Stimulated activated CD8-positive, alpha-beta memory T cell treated with anti-CD3 and anti-CD28 coated beads, Interleukin-15, amount 100 ng/mL, for 4 hours (primary cell): ENCODE data around the gene NTMT1.
A peak's percentile ranks its signal among the peaks of the same experiment; 100 is the strongest.

Source experiments
- DNase-seq, 2 donors: peaks; one replicate each; pipeline ENCODE4 v3.0.0-alpha.2; 2020; ENCODE audit warnings: low read depth in 2 of 2

The NTMT1 gene

DNA sequence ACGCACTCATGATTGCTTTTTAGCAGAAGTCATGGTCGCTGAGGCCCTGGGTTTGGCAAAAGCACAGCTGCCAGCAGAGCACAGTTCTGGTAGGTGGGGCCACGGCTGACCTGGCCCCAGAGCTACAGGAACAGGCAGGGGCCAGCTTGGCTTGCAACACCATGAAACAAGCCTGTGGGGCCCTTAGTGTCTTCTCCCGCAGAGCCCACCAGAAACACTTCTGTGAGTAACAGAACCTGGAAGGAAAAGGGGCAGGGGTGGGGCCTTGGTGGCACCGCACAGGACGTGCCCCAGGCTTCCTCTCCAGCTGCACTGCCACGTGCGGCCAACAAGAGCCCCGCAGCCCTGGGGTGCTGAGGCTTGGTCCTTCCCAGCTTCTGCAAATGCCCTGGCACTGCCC lies 11.1 kb downstream of the NTMT1 start:
- DNase-seq, result no peak

DNA sequence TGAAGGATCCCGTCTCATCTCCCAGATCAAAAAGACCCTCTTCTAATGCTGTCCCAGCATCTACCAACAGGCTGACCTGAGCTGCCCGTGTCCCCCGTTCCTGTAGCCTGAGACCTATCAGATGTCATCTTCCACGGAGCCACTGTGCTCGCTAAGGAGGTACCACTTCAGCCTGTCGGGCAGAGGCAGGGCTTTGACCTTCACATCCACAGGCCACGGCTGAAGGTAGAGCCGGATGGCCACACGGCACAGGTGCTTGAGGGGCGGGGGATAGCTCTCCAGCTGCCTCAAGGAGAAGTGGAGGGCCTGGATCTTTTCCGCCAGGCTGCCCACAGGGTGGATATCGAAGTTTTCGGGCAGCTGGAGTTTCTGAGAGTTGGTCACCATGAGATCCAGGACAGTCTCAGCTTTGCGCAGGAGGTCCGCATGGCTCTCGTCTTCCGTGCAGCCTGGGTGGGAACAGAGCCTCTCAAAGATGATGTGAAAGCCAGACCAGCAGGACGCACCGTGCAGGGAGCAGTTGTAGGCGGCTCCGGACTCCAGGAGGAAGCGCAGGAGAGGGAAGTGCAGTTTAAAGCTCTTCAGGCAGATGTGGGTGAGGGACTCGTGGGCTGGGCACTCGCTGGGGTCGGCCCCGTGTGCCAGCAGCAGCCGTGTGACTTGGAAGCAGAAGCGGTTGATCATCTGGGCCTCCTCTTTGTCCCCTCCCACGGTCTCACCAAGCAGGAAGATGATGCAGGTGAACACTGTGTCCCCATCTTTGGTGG lies 11.9 kb downstream of the NTMT1 start:
- no peak for DNase-seq

DNA sequence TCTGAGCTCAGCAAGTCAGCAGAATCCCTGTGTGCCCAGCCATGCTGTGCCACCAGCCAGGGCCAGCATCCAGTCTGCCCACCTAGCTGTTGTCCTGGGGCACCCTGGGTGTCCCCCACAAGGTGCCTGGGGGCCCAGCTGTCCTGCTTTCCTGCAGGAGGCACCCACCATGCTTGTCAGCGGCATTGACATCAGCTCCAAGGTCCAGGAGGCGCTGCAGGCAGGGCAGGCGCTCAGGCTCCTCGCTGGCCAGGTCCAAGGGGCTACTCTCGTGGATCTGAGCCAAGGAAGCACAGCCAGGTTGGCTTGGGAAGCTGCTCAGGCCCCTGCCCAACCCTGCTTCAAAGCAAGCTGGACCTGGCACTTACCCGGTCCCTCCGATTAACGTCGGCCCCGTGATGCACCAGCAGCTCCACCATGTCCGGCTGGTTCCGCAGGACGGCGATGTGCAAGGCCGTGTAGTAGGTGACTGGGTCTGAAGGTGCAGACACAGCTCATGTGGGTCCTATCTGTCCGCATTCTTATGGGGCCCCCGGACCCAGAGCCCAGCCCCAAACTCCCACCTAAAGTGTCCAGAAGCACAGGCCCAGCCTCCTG lies 13.2 kb downstream of the NTMT1 start:
- no peak for DNase-seq

DNA sequence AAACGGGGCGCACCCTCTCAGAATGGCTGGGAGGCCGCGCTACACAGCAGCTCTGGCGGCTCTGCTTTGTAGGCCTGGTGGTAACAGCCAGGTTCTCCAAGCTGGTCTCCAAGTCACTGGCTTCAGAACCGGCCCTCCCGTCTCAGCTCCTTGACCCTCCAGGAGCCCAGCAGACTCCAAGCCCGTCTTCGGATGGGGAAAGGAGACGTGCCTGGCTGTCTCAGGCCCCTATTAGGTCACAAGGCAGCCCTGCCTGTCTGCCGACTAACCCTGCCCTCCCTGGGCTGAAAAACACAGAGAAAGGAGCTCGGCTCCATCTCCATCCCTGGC lies 13.8 kb downstream of the NTMT1 start:
- DNase-seq, result no peak

DNA sequence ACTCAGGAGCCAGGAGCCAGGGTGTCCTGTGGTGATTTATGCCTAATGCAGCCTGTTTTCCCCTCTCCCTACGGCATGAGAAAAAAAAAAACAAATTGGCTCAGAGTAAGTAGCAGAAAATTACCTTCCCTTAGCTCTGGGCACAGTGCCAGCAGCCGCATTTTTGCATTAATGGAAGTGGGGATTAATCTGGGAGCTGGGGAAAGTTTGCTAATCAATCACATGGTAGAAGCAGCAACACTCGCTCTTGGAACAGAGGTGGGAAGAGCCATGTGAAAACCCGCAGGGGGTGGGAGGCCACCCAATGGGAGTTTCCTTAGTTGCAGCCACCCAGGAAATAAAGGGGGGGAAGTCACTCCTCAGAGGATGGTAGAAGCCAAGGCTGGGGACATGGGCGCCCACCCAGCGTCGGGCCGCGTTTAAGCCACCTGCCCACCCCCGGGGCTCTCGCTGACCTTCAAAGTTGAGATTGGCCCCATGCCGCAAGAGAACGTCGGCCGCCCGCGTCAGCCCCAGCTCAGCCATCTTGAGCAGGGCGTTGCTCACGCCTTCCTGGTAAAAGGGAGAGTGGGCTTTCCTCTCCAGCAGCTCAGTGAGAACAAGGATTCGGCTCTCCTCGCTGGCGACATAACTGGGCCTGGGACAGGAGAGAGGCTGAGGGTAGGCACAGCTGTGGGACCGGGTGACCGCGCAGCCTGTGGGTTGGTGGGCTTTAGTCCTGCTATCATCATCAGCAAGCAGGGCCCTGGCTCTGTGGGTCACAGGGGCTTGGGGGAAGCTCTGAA lies 14.3 kb downstream of the NTMT1 start:
- DNase-seq, result no peak

DNA sequence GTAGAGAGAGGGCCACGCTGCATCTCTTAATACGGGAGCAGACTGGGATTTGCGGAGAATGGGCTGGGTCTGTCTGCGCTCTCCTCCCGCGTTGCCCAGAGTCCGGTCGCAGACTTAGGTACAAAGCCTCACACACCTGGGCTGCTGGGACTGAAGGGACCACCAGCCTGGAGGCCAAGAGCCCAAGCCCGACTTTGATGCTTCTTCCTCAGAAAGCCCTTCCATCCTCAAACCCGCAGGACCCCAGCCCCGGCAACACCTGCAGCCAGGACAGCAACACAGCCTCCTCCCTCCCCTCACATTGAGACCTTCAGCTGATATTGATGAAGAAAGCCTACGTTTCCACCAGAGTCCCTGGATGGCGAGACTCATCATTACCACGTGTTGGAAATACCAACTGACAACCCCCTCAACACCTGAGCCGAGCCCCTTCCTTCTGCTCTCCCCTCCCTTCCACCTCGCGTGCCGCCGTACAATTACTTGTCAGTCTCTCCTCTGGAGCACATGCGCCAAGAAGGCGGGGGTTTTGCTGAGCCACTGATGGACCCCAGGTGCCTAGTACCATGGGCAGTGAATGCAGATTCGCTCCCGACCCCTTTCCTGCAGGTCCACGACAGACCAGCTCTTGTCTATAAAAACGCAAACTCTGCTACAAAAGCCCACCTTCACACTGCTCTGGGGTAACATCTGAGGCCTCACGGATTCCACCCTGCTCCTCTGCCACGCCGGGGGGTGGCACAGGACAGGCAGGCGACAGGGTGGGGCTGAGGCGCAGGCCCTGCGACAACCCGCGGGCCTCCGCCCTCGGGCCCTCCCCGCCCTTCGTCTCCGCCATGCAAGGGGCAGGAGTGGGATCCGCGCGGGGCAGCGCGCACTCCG lies 15.1 kb downstream of the NTMT1 start:
- no peak for DNase-seq

DNA sequence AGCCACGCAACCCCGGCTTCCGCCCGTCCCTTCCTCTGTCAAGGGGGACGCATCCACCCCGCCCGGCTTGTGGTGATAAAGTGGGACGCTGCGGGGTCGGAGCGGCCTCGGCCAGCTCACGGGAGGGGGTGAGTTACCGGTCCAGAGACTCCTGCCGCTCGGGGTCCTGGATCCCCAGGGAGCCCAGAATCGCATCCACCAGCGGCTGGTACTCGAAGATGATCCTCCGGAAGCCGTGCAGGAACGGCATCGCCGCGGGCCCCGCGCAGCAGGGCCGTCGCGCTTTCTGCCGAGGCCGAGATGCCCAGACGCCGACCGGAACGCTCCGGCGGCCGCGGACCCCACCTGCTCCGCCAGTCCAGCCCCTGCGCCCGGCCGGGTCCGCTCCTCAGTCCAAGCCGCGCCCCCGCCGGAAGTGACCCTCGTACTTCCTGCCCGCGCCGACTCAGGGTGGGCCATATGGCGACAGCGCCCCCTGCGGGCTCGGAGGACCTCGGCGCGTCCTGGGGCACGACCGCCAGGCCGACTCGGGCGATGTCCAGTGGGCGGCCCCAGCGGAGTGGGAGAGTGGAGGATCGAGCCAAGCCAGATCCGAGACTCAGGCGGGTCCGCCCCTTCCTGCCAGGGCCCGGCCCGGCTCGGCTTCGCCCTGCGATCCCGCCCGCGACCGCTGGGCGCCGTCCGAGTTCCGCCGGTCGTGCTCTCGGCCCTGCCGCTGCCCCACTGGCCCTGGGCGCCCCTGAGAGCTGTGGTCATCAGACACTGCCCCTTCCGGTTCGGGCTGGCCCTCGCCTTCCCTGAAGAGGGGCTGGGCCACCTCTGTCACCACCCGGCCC lies 16.0 kb downstream of the NTMT1 start, which contains the start of gene ASB6:
ASB6 (minus strand) TSS at position 402 of the 836 bp plus-strand sequence; CDS start at position 250, 152 bp downstream.
- DNase-seq, result peak; percentile 77 to 85

DNA sequence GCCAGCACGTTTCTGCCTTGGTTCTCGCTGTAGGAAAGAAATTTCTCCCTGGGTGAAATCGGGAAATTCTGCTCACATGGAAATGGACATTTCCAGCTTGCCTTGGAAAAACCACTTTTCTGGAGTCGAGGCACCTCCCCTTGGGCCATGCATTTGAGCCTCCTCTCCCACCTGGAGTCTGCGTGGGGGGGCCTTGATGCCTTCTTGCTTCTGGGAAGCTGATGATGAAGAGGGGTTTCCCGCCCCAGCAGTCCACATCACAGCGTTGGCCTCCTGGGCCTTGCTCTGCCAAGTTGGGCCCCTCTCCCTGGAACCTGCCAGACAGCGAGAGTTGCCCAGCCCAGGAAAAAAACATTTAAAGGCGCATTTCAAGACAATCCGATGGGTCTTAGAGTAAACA lies 17.7 kb downstream of the NTMT1 start:
- no peak for DNase-seq

DNA sequence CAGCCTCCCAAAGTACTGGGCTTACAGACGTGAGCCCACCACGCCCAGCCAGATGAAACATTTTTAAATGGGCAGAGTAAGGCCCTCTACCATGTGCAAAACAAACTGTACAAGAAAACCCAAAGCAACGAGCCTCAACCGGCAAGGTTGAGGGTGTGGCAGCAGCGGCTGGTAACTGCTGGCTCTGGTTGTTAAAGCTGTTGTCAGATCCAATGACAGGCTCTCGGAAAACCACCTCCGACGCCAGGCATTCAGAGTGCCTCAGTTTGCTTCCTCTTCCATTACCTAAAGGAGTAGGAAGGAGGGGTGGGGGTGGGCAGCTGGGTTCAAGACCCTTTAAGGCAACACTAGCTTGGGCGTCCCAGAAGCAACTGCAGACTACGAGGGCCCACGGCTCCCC lies 18.4 kb downstream of the NTMT1 start:
- DNase-seq, result no peak

DNA sequence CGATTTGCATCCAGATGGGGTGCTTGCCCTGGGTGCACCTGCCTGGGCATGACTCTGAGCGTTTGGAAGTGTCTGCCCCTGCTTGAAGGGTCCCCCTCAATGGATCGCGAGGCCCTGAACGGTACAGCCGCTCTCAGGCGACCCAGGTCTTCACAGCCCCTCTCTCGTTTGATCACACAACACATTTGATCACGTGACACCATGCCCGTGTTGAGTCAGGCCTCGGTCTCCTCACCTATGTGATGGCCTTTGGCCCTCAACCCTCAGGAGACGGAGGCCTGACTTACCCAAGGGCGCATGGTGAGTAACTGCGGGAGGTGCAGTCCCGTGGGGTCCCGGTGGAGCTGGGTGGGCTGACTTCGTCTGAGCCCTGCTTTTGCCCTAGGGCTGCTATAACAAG lies 18.9 kb downstream of the NTMT1 start:
- DNase-seq, result no peak

DNA sequence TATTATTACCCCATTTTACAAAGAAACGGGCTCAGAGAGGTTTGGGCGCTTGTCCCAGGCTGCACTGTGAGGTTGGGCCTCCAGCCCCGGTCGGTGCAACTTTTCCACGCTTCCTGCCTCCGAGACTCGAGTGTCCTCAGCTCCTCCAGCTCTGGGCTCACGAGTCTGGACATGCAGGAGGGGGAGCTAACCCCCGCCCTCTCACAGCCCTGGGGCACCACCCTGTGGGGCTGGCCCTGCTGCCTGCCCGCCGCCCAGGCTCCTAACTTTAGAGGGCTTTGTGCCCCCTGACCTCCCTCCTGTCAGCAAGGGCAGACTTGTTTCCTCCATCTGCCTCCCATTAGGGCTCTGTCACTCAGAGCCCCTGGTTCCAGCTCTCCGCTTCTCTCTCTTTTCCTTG lies 20.3 kb downstream of the NTMT1 start:
- no peak for DNase-seq

DNA sequence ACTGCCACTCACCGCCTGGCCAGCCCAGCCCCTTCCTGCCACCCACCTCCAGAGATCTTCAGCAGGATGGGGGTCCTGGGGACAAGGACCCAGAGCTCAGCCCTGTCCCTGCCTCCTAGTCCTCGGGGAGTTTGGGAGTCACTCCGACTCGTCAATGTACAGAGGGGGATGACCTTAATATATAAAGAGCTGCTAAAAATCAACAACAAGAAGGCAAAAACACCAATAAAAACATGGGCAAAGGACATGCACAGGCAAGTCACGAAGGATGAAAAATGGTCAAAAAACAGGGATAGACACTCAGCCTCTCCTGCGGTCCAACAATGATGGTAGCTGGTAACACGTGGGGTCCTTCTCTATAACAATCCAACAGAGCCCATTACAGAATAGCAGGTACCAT lies 20.7 kb downstream of the NTMT1 start:
- no peak for DNase-seq

DNA sequence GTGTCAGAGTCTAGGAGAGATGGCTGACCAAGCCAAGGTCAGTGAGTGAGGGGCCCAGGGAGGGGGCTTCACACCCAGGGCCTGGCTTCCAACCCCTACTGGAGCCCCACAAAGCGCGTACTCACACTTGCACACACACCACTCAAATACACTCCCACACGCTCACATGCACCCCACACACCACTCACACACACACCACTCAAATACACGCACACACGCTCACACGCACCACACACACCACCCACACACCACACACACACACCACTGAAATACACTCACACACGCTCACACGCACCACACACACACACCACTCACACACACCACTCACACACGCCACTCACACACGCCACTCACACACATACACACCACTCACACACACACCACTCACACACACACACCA lies 21.7 kb downstream of the NTMT1 start:
- no peak for DNase-seq

DNA sequence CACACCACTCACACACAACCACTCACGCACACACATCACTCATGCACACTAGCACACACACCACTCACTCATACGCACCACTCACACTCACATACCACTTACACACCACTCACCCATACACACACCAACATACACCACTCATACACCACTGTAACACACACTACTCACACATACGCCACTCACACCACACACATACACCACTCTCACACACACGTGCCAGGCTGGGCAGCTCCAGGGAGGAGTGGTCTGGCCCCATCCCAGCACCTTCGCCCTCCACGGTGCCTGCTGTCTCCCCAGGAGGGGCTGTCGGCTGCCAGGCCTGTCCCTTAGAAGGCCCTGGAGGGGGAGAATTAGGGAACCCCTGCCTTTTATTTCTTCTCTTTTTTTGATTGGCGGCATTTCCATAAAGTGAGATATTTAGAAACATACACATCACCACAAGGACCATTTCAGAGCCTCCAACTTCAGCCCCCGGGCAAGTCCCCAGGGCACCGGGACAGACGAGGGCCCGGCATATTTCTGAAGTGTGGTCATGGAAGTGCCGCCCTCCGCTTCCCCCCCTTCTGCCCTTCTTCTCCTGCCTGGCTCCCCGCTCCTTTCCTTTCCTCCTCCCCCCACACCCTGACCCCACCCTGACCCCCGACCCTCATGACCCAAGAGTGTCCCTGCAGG lies 22.3 kb downstream of the NTMT1 start:
- DNase-seq, result no peak

DNA sequence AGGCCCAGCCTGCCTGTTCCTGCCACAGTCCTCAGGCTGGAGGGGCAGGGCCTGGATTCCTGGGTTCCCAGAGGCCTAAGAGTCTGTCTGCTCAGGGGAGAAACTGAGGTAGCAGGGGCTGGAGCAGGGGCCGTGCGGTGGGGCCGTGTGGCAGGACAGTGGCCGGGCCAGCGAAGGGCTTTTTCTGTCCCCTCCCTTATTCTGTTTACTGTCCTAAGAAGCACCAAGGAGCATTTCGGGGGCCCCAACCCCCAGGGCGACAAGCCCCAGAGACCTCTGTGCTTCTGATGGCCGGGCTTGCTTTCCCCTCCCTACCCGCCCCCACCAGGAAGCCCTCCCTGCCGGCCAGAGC lies 22.8 kb downstream of the NTMT1 start:
- no peak for DNase-seq

DNA sequence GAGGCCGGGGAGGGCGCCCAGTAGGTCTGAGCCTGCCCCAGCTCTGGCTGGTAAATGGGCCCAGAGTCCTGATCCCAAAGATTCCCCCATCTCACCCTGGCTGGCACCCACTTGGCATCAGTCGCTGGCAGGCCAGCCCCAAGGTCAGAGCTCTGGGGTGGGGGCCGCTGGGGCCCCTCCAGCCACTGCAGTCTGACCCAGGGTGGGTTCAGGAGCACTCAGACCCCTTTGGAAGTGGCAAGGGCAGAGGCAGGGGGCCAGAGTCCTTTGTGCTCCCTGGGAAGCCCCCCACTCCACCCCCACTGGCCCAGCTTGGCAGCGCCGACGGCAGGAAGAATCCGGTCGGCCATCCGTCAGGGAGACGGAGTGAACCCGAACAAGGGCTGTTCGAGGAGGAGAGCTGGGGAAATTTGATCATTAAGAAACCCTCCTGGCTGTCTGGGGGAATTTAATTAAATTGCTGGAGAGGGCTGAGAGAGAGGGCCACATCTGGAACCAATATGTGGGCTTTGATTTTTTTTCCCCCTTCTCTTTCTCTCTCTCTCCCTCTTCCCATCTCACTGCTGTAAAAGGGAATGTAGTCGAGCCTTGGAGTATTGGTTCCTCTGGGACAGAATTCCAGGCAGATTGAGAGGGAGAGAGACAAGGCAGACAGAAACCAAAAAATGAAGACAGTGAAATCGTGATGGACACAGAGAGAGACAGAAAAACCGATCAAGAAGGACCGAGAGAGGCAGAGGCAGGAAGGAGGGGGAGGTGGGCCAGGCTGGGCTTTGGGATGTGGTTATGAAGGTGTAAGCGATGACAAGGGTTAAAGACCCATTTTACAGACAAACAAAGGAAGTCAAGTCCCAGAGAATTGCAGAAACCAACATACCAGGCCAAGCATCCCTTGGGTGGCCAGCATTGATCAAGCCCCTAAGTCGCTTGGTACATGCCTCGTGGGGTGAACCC lies 24.0 kb downstream of the NTMT1 start:
- DNase-seq, result no peak

DNA sequence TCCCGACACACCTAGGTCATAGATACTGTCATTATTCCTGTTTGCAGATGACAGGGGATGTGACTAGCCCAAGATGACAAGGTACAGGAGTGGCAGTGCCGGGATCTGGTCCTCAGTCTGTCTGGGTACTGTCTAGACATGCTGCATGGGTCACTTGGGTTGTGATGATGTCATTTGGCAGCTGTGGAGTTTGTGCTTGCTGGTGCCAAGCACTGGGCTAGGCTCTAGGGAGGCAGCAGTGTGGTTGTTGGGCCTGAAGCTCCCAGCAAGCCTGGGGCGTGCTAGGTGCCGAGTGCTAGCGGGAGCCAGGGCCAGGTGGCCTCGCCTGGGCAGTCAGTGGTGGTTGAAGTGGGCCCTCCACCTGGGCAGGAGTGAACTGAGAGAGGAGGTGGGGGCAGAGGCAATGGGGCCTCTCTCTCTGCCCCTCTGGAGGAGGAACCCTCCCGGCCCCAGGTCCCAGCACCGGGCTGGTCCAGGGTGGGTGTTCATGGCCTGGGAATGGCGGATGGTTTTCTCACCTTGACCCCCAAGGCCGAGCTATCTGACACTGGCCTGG lies 24.8 kb downstream of the NTMT1 start:
- DNase-seq, result no peak

DNA sequence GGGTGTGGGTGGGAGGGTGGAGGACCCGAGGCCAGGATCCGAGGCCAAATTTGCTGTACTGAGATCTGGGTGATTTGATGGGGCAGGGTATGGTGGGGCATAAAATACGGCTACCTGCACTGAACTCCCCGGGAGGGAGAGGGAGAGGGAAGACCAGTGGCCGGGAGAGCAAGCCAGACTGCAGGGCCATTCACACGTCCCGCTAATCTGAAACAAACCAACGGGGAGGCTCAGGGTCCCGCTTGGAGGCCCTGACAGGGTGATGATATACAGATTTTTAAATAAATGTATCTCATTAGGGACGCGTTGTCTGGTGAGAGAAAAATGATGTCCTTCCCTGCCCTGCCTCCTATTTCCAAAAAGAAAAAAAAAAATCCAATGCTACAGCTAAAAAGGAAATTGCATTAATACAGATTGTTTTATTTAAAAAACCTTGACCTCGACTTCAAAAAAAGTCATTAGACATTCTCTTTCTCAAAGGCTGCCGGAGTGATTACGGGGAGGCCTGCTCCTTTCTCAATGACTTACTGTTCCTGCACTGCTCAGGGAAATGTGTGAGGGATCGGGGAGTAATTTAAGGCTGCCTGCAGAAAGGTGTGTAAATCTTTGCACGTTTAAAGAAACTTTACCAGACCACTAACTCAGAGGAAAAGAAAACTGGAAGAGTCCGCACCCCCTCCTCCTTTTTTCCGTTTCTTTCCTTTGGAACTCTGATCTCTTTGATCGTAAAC lies 28.0 kb downstream of the NTMT1 start:
- no peak for DNase-seq
